Endothelial cell of hepatic sinusoid (primary cell): ENCODE data around the gene DNMT3A.

Experiments
- in situ Hi-C: cut with HindIII; loops from 2 replicates; pipeline ENCODE4 v1.10.0; 2017; ENCODE audit warnings: low sequenced_read_pairs

The DNMT3A gene

DNA sequence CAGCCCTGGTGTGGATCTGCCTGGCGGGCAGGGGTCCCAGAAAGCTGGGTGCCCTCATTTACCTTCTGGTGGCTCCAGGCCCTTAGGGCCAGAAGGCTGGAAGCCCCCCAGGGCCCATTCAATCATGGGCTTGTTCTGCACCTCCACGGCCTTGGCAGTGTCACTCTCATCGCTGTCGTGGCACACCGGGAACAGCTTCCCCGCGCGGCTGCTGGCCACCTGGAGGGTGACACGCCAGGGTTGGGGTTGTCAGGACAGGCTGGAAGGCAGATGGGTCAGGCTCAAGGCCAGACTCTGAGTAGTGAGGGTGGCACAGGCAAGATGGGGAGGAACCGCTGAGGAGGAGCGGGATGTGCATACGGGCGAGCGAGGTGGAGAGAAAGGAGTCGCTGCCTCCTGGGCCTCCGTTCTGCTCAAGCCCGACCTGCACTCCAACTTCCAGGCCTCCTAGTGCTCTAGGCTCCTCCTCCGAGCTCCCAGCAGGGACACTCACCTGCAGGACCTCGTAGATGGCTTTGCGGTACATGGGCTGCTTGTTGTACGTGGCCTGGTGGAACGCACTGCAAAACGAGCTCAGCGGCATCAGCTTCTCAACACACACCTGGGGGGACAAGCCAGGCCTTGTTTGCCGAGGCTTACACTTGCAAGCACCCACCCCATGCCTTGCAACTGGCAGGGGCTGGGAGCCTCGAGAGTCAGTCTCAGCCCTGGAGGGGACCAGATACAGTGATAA, 95.0 kb downstream of the DNMT3A start:
- in situ Hi-C loops: no loop called here

DNA sequence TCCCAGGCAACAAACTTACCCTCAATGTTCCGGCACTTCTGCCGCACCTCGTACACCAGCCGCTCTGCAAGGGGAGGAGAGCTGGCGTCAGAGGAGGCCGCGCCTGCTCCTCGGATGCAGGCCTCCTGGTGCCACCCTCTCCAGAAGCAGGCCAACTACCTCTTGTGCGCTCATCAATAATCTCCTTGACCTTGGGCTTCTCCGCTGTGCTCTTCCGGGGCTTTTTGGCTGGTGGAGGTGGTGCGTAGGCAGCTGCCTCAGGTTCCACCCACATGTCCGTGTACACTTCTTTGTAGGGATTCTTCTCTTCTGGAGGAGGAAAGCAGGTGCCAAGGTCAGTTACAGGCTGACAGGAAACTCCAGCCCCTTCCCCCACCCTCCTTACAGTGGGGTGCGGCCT, 95.7 kb downstream of the DNMT3A start:
- in situ Hi-C loops: no loop called here

DNA sequence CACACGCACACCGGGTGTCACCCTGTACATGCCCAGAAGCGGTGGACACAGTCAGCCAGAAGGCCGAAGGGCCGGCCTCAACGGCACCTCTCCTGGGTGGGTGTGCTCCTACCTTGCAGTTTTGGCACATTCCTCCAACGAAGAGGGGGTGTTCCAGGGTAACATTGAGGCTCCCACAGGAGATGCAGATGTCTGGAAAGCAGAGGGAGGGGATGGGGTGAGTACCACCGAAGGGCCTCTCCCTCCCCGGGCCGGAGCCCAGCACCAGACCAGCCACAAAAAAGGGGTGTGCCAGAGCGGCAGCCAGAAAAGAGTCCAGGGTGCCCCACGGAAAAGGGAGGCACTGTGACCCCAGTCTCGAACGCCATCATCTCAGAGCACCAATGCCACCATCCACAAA, 96.6 kb downstream of the DNMT3A start:
- in situ Hi-C loops: no loop called here

DNA sequence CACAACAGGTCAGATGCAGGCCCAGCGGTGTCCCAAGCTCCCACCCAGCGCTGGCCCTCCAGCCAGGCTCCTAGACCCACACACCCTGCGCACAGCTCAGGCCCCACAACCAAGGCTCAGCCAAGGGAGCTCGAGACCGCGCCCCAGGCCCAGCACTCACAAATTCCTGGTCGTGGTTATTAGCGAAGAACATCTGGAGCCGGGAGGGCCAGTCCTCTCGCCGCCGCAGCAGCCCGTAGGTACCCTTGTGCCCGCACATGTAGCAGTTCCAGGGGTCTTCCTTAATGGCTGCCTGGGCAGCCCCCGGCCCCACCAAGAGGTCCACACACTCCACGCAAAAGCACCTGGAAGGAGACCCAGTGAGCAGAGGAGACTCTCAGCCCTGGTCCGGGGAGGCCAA, 97.7 kb downstream of the DNMT3A start:
- in situ Hi-C loops: no loop called here

DNA sequence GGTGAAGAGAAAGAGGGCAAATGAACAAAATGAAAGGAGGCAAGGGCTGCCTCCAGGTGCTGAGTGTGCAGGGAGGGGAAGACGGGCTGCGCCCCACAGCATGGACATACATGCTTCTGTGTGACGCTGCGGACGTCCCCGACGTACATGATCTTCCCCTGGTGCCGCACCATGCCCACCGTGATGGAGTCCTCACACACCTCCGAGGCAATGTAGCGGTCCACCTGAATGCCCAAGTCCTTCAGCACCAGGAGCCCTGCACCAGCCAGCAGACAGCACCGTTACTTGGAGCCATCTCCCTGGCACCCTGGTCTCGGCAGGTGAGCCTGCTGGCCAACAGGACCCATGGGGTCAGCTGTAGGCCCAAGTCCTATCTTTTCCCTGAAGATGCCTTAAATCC, 100.3 kb downstream of the DNMT3A start:
- in situ Hi-C loops: no loop called here

DNA sequence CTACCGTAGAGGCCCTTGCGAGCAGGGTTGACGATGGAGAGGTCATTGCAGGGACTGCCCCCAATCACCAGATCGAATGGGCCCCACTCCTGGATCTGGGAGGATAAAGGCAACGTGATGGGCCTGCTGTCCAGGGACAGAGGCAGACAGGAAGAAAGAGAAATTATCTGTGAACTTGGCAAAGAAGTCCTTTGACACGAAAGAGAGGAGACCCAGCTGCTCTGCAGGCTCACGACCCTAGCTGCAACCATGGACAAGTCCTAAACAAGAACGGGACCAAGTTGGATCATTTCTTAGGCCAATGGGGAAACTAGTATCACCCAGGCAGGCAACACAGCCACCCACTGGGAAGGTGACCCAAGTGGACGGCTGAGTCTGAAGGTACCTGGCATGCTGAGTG, 101.1 kb downstream of the DNMT3A start:
- in situ Hi-C loops: no loop called here

DNA sequence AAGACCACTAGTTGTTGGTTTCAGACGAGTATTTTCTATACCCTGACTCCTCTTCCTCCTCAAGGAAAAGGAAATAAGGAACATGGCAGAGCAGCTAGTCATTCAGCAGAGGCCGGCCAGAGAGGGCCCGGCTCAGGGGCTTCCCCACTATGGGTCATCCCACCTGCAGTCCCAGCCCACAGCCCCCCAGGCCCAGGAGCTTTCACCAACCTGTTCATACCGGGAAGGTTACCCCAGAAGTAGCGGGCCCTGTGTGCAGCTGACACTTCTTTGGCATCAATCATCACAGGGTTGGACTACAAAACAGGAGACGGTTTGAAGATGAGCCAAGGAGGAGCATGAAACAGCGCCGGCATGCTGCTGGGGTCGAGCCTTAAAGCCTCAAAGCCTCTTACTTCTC, 102.8 kb downstream of the DNMT3A start:
- in situ Hi-C loops: no loop called here

DNA sequence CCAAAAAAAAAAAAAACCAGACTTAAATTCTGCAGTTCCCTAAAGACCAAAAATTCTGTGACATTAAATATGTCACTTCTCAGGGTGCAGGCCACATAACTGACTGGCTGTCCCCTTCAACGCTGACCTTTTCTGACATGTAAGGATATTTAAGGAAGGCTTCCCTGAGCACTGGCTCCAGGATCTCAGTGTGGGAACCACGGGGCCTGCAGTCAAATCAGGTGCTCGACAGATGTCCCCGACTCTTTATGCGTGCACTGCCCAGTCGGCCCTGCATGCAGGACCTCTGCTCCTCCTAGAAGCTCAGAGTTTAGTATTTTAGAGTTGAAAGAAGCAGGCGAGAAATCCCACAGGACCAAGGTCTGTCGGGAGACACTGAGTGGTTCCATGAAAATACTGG, 104.0 kb downstream of the DNMT3A start:
- in situ Hi-C loops: no loop called here

DNA sequence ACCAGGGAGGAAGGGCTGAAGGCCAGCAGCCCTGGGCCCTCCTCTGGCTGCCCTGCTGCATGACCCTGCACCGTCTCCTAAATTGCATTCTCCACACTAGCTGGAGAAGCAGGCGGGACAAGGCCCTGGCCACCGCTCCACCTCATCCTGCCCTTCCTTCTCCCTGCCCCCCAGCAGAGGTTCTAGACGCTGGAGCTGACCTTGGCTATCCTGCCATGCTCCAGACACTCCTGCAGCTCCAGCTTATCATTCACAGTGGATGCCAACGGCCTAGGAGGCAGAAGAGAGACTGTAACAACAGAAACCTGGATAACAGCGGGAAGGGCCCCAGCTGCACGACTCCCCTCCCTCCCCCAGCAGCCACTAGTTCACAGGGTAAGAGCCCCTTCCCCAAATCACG, 105.0 kb downstream of the DNMT3A start:
- in situ Hi-C loops: no loop called here

DNA sequence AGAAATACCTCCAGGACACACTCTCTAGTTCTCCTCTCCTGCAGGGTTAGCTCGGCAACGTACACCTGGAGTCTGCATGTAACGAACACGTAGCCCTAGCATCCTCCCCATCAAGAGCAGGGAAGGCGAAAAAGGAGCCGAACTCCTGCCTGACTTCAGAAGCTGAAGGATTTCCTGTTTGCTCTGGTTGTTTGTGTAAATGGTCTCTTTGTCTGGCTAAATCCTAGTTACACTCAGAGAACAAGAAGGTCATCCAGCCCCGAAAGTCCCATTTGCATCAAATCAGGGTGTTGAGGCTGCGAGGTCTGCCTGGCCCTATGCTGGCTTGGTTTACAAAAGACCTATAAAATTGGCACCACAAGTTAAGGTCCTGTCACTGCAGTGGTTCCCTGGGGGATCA, 107.0 kb downstream of the DNMT3A start:
- in situ Hi-C loops: no loop called here

DNA sequence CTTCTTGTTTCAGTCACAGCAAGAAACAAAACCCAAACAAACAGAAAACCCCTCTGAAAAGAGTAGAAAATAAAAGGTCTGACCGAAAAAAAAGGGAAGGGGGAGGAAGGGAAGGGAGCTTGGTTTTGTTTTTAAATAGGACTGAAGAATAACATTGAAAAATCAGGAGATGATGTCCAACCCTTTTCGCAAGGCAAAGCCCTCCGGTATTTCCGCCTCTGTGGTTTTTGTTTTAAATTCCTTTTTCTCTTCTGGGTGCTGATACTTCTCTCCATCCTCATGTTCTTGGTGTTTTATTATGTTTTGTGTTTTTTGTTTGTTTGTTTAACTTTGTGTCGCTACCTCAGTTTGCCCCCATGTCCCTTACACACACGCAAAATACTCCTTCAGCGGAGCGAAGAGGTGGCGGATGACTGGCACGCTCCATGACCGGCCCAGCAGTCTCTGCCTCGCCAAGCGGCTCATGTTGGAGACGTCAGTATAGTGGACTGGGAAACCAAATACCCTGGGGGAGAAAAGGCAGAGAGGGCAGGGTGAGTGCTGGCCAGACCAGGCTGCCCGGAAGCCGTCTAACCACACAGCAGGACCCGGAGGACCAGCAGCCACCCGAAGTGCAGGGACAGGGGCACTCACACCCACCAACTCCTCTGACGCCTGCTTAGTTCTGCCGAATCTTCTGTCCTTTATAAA, 107.7 kb downstream of the DNMT3A start:
- in situ Hi-C loops: no loop called here

DNA sequence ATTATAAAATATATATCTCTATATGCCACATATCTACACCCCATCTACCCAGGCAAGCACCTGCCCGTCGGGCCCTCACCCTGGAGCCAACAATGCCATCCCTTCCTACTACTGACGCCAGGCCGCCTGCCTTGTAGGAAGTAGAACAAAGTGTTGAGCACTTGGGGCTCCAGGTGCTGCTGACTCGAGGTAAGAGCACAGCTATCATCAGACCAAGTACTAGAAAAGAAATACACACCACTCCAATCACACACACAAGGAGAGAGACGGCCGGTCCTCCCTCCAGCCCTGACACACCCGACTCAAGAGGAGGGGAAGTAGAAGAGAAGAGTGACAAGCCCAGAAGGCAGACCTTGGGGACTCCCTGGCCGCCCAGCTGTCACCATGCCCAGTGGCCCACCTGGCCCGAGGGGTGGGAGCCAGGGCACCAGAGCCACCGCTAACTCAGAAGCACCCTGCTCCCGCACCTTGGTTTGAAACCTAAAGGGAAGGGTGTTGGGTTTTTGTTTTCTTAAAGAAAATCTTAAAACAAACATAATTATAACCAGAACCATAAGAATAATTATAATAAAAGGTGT, 109.4 kb downstream of the DNMT3A start:
- in situ Hi-C loops: no loop called here

DNA sequence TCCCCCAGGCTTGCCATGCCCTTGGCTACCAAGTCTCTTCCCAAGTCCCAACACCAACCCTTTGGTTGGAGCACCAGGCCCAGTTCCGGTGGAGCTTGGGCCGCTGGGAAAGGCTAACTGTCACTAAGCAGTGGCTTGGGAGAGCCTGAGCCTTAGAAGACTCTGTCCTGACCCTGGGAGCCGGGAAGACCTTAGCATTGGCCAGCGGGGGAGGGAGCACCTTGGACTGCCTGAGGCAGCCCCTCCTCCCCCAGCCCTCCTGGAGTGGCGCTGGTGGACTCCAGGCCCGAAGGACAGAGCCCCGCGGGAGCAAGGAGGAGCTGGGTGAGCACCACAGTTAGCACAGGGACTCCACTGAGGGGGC, 110.8 kb downstream of the DNMT3A start:
- in situ Hi-C loops: no loop called here

DNA sequence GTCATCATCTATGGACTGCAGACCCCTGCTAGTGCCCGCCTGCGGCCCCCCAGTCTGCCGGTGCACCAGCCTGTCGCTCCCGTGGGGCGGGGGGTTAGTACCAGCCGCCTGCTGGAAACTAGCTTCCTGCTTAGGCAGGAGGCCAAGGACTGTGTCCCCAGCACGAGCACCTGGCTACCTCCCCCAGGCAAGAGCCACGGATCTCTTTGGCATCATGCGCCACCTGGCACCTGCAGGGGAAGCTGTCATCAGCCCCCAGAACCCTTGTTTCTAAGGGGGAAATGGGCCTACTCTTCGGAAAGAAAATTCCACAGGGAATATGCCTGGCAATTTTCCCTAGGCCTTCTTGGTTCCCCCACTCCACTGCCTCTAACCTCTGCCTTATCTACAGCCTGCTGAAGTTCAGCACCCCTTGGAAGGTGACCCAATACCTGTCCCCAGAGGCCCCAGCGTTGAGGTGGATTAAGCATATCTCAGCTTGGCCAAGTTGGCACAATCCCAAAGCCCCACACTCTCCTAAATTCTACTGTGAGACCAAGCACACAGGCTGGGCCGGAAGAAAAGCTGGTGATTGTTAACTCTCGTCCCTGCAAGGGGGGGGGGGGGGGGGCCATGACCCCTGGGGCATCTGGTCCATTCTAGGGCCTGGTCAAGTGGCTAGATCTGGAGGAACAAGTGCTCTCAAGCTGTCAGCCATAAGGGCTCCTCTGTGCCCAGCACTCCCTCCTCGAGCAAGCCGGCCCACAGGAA, 111.4 kb downstream of the DNMT3A start:
- in situ Hi-C loops: no loop called here

DNA sequence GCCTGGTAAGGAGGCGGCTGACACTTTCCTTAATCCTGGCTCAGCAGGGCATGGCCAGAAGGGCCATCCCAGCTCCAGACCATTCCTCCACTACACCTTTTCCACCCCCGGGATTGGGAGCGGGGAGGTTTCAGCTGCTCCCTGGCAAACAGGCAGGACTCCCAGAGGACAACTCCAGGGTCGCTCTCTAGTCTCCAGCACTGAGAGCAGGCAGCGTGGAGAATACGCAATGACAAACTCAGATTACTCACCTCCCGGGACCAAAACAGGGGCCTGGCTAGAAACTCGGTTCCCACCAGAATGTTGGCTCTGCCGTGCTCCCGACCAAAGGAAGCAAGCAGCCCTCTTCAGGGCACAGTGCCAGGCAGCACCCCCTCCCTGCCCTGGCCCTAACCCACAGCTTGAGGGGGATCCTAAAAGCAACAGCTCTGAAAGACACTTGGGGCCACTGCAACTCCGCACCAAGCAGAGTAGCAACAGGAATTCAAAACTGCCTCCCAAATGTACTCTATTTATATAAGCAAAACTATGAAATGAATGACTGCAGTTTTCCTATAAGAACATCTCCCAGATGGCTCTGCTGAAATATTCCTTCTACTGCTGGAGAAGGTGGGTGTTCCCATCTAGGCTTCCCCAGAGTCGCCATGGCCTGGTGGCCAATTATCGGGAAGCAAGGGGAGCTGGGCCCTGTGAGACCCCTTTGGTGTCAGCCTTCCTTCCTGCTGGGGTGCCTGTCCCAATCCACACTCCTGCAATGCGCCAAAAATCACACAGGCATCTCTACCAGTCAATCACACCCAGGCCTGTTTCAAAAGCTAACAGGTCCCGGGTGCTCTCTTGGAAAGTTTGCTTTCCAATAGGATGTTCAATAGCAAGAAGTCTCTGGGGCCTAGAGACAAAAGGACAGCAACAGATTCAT, 112.2 kb downstream of the DNMT3A start:
- in situ Hi-C loops: no loop called here

DNA sequence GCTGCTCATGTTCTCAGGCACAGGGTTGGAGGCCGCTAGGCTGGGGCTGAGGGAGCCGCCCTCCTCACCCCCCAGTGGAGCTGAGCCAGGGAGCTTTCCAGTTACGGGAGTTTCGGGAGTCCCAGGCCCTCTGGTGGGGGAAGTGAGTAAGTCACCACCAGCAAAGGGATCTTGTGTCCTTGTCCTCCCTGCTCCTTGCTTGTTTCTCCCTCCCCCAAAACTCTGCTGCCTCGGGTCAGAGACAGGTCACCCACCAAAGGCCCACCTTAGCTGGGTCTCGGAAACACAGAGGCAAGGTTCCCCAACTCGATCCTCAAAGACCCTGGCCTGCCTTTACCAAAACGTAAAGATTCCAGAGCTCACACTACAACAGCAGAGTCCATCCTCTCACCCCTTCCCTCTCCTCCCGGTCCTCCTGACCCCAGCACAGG, 112.9 kb downstream of the DNMT3A start:
- in situ Hi-C loops: no loop called here

DNA sequence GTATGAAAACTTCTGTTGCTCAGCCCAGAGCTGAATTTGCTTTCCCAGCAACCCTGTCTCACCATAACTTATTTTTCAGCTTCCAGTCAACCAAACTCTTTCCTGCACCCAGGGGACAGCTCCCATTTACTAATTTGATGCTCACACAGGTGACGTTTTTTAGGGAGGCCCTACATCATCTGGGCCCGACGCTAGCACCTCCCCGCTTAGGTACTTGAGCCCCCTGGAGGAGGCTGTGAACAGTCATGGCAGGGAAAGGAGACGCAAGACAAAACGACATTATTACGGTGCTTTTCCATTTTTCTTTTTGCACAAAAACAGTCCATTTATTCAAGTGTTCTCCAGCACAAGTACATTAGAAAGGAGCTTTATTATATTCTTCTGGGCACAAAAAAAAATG, 114.1 kb downstream of the DNMT3A start:
- in situ Hi-C loops: no loop called here

DNA sequence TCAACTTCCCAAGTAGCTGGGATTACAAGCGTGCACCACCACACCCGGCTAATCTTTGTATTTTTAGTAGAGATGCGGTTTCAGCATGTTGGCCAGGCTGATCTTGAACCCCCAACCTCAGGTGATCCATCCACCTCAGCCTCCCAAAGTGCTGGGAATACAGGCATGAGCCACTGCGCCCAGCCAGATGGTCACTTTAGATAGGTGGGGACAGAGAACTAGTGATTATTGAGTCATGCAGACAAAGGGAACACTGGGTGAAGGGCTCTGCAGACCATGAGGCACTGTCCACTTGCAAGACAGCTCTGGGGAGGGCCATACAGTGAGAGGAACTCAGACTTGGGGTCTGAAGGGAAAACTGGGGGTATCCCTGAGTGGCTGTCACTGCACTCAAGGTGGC, 114.9 kb downstream of the DNMT3A start:
- in situ Hi-C loops: no loop called here

DNA sequence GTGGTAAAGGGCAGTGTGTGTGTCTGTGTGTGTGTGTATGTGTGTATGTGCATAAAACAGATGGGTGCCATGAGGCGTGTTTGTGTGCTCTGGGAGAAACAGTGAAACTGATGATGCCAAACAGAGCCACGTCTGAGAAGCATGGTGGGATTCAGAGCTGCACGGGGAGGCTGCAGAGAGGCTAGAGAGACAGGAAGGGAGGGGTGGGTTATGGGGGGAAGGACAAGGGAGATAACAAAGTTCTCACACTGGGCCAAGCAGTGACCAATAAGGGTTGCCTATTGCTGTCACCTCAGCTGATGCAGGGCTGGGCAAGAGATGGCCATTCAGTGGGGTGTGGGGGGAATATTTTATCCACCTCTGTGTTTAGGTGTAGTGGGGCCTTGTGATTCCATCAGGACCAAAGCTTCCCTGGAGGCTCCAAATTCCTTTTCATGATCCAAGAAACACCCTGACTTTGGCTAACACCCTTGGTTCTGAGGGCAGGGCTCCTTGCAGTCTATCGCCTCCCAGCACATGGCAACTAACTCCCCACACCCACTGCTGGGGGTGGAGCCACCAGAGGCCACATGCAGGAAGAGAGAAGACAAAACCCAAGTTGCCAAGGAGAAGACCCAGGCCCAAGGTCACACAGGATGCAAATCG, 119.1 kb downstream of the DNMT3A start:
- in situ Hi-C loops: no loop called here

DNA sequence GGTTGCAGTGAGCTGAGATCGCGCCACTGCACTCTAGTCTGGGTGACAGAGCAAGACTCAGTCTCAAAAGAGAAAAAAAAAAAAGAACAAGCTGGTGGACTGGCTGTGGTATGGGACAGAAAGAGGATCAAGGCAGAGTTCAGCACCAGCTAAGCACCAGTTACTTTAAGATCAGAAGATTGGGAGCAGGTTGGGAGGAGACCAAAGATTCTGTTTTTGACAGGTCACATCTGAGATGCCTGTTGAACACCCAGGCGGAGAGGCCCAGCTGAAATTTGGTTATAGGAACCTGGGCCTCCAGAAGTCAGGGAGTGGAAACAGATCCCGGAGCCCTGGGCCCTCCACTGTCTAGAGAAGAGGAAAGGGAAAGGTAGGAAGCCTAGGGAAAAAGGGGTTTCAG, 120.1 kb downstream of the DNMT3A start:
- in situ Hi-C loops: no loop called here
